ENCODE data around the gene MYADM.
"Not testable (repeated sequence)": the region's sequence is repeated elsewhere in the genome, so short reads cannot be mapped to it uniquely, and the experiment has no call there.

The MYADM gene

GRCh38 chr19:53868892-53869804 lies 1.5 kb downstream of the MYADM start:
- DNase-seq (ENCODE audit: low read depth), result peak; percentile 49

GRCh38 chr19:53869805-53870484 lies 2.3 kb downstream of the MYADM start:
- not testable (repeated sequence) for DNase-seq (ENCODE audit: low read depth)

- DNase-seq (ENCODE audit: low read depth), result no peak
Observed at GRCh38 chr19:53870485-53870844, 2.8 kb downstream of the MYADM start.

- no peak for DNase-seq (ENCODE audit: low read depth)
Observed at GRCh38 chr19:53871454-53871853, 3.8 kb downstream of the MYADM start.

GRCh38 chr19:53872762-53873161 lies 5.1 kb downstream of the MYADM start:
- DNase-seq (ENCODE audit: low read depth), result no peak

- no peak for DNase-seq (ENCODE audit: low read depth)
Observed at GRCh38 chr19:53873773-53874605, 6.3 kb downstream of the MYADM start.

- no peak for DNase-seq (ENCODE audit: low read depth)
Observed at GRCh38 chr19:53874606-53874990, 6.9 kb downstream of the MYADM start.

GRCh38 chr19:53875602-53876325 lies 8.1 kb downstream of the MYADM start:
- DNase-seq (ENCODE audit: low read depth), result no peak

GRCh38 chr19:53876651-53877224 lies 9.1 kb downstream of the MYADM start:
- DNase-seq (ENCODE audit: low read depth), result no peak

- DNase-seq (ENCODE audit: low read depth), result no peak
Observed at GRCh38 chr19:53877361-53877766, 9.7 kb downstream of the MYADM start.

GRCh38 chr19:53878776-53879139 lies 11.1 kb downstream of the MYADM start:
- DNase-seq (ENCODE audit: low read depth), result no peak

- peak; percentile 69 for DNase-seq (ENCODE audit: low read depth)
Observed at GRCh38 chr19:53879140-53880081, 11.7 kb downstream of the MYADM start.

GRCh38 chr19:53880711-53881481 lies 13.2 kb downstream of the MYADM start:
- no peak for DNase-seq (ENCODE audit: low read depth)

GRCh38 chr19:53881482-53882390 lies 14.1 kb downstream of the MYADM start, which contains the start of gene PRKCG:
TSS of gene PRKCG (plus strand) at chr19:53882197. CDS start at chr19:53882495, 298 bp downstream.
- no peak for DNase-seq (ENCODE audit: low read depth)

- no peak for DNase-seq (ENCODE audit: low read depth)
Observed at GRCh38 chr19:53882391-53883050, 14.8 kb downstream of the MYADM start.

- no peak for DNase-seq (ENCODE audit: low read depth)
Observed at GRCh38 chr19:53883231-53883661, 15.6 kb downstream of the MYADM start.

GRCh38 chr19:53883741-53884140 lies 16.1 kb downstream of the MYADM start:
- DNase-seq (ENCODE audit: low read depth), result no peak

GRCh38 chr19:53884256-53884655 lies 16.6 kb downstream of the MYADM start:
- DNase-seq (ENCODE audit: low read depth), result no peak

Measured in stimulated activated CD8-positive, alpha-beta memory T cell treated with anti-CD3 and anti-CD28 coated beads, Interleukin-7, amount 100 ng/mL, for 24 hours (primary cell).